Astrocyte (in vitro differentiated cells and primary cell): ENCODE measurements around the gene ITGA1. TPM values are rescaled to one million over a fixed set of nuclear protein-coding genes. Genes with fewer than 3 reads are reported as not detected.
A peak's percentile ranks its signal among the peaks of the same experiment; 100 is the strongest.

Source experiments
- DNase-seq: peaks from one replicate; pipeline ENCODE4 v3.0.0-alpha.2; 2010; ENCODE audit warnings: low read depth
- FAIRE-seq: peaks from 2 replicates; lab custom pipeline; 2011; peaks lifted over from hg19 to GRCh38; lab: Jason Lieb, UNC
- H2AFZ ChIP-seq: 2 replicates; pipeline ENCODE4 v1.6.0; 2012; ENCODE audit warnings: low read depth, low read length, inconsistent platforms
- H3K27ac ChIP-seq: 2 replicates; pipeline ENCODE4 v1.5.1; 2011; ENCODE audit warnings: low read depth, low read length, inconsistent platforms
- H3K27me3 ChIP-seq: 2 replicates; pipeline ENCODE4 v1.6.0; 2011; ENCODE audit warnings: low read length, inconsistent platforms; ENCODE audit not compliant: insufficient read depth
- H3K36me3 ChIP-seq: 2 replicates; pipeline ENCODE4 v1.5.1; 2011; ENCODE audit warnings: low read length, inconsistent platforms; ENCODE audit not compliant: insufficient read depth
- H3K4me1 ChIP-seq: 2 replicates; pipeline ENCODE4 v1.5.1; 2011; ENCODE audit warnings: low read length, inconsistent platforms; ENCODE audit not compliant: insufficient read depth
- H3K4me2 ChIP-seq: 2 replicates; pipeline ENCODE4 v1.6.0; 2012; ENCODE audit warnings: low read length, inconsistent platforms
- H3K4me3 ChIP-seq: 2 replicates; pipeline ENCODE4 v1.5.1; 2011; ENCODE audit warnings: low read depth, mild to moderate bottlenecking, low read length, inconsistent platforms; ENCODE audit not compliant: insufficient read depth
- H3K79me2 ChIP-seq: 2 replicates; pipeline ENCODE4 v1.6.0; 2012; ENCODE audit warnings: mild to moderate bottlenecking, low read length, inconsistent platforms; ENCODE audit not compliant: insufficient read depth
- H3K9ac ChIP-seq: 2 replicates; pipeline ENCODE4 v1.6.0; 2012; ENCODE audit warnings: mild to moderate bottlenecking, low read length, inconsistent platforms
- H3K9me3 ChIP-seq: 2 replicates; pipeline ENCODE4 v1.5.1; 2012; ENCODE audit warnings: low read depth, mild to moderate bottlenecking, low read length, inconsistent platforms; ENCODE audit not compliant: insufficient read depth
- H4K20me1 ChIP-seq: 2 replicates; pipeline ENCODE4 v1.6.0; 2012; ENCODE audit warnings: low read length, inconsistent platforms; ENCODE audit not compliant: insufficient read depth
- H3K27ac Mint-ChIP-seq: one replicate; pipeline ENCODE4 v1.8.0; 2021; ENCODE audit warnings: mild to moderate bottlenecking, mixed read lengths; ENCODE audit not compliant: unreplicated experiment
- H3K27me3 Mint-ChIP-seq: one replicate; pipeline ENCODE4 v1.8.0; 2021; ENCODE audit warnings: low read depth, mixed read lengths; ENCODE audit not compliant: unreplicated experiment
- H3K36me3 Mint-ChIP-seq: one replicate; pipeline ENCODE4 v1.8.0; 2021; ENCODE audit warnings: low read depth, mixed read lengths; ENCODE audit not compliant: unreplicated experiment
- H3K4me1 Mint-ChIP-seq: one replicate; pipeline ENCODE4 v1.8.0; 2021; ENCODE audit warnings: low read depth, mixed read lengths; ENCODE audit not compliant: unreplicated experiment
- H3K4me3 Mint-ChIP-seq: one replicate; pipeline ENCODE4 v1.8.0; 2021; ENCODE audit warnings: mild to moderate bottlenecking, moderate library complexity, mixed read lengths; ENCODE audit not compliant: unreplicated experiment
- H3K9me3 Mint-ChIP-seq: one replicate; pipeline ENCODE4 v1.8.0; 2021; ENCODE audit warnings: mild to moderate bottlenecking, mixed read lengths; ENCODE audit not compliant: unreplicated experiment
- CTCF ChIP-seq: IDR thresholded peaks from 2 replicates; pipeline ENCODE4 v1.5.1; 2011; ENCODE audit warnings: low read depth, mild to moderate bottlenecking, inconsistent platforms, low read length, moderate library complexity; ENCODE audit not compliant: insufficient read depth
- EZH2 ChIP-seq: IDR thresholded peaks from 2 replicates; pipeline ENCODE4 v1.6.1; 2012; ENCODE audit warnings: mild to moderate bottlenecking, low read length, inconsistent platforms; ENCODE audit not compliant: insufficient read depth
- total RNA-seq: library from RNA; stranded (reverse); gene quantifications from 2 replicates; pipeline ENCODE4 v1.2.1, GENCODE V29; 2021

ITGA1 gene
- total RNA-seq, 1 donor from 2014 or later = 73.7 TPM

- Histone ChIP-seq H3K9me3 (no peaks in the 10 kb centered on the region), H3K4me1 (peaks cover 5% of the 10 kb centered on the region), H3K36me3 (no peaks in the 10 kb centered on the region), H3K79me2 (no peaks in the 10 kb centered on the region), H3K4me2 (peak overlapping the region; percentile 13), H3K27me3 (no peaks in the 10 kb centered on the region), H3K27ac (no peak overlapping the region), H3K4me3 (no peak overlapping the region), H3K9ac (no peak overlapping the region), H4K20me1 (no peaks in the 10 kb centered on the region), H2AFZ (no peak overlapping the region)
- Mint-ChIP-seq H3K27ac (no peak overlapping the region), H3K4me3 (no peak overlapping the region), H3K9me3 (no peaks in the 10 kb centered on the region), H3K4me1 (peaks cover 27% of the 10 kb centered on the region), H3K27me3 (no peaks in the 10 kb centered on the region), H3K36me3 (peaks cover 9% of the 10 kb centered on the region)
- peak; percentile 83 for DNase-seq
- FAIRE-seq = peak; percentile 58
- TF ChIP-seq EZH2 = no peak
- no peak for TF ChIP-seq CTCF
Observed at GRCh38 chr5:52893105-52893504, 105.4 kb downstream of the ITGA1 start.

GRCh38 chr5:52893863-52894262, 106.1 kb downstream of the ITGA1 start:
- Histone ChIP-seq H3K4me3 (no peak overlapping the region), H3K27me3 (no peaks in the 10 kb centered on the region), H3K4me2 (no peak overlapping the region), H3K27ac (no peak overlapping the region), H3K4me1 (peaks cover 5% of the 10 kb centered on the region), H3K36me3 (no peaks in the 10 kb centered on the region), H3K9ac (no peak overlapping the region), H2AFZ (no peak overlapping the region), H3K79me2 (no peaks in the 10 kb centered on the region), H3K9me3 (no peaks in the 10 kb centered on the region), H4K20me1 (no peaks in the 10 kb centered on the region)
- H3K4me3 Mint-ChIP-seq = no peak overlapping the region
- H3K27me3 Mint-ChIP-seq = no peaks in the 10 kb centered on the region
- no peak for TF ChIP-seq CTCF
- TF ChIP-seq EZH2 = no peak
- H3K36me3 Mint-ChIP-seq = peaks cover 3% of the 10 kb centered on the region
- no peaks in the 10 kb centered on the region for H3K9me3 Mint-ChIP-seq
- DNase-seq (no peak), FAIRE-seq (peak; percentile 9)
- H3K27ac Mint-ChIP-seq = no peak overlapping the region
- peaks cover 29% of the 10 kb centered on the region for H3K4me1 Mint-ChIP-seq

- no peak for TF ChIP-seq CTCF
- TF ChIP-seq EZH2 = no peak
- no peak overlapping the region for H3K9ac ChIP-seq
- no peaks in the 10 kb centered on the region for H3K27me3 ChIP-seq
- no peaks in the 10 kb centered on the region for H4K20me1 ChIP-seq
- H3K4me3 Mint-ChIP-seq = no peak overlapping the region
- no peaks in the 10 kb centered on the region for H3K79me2 ChIP-seq
- DNase-seq (no peak), FAIRE-seq (no peak)
- no peak overlapping the region for H3K27ac ChIP-seq
- H3K4me3 ChIP-seq = no peak overlapping the region
- H3K4me1 ChIP-seq = peaks cover 5% of the 10 kb centered on the region
- H3K9me3 ChIP-seq = no peaks in the 10 kb centered on the region
- peaks cover 1% of the 10 kb centered on the region for H3K36me3 Mint-ChIP-seq
- no peaks in the 10 kb centered on the region for H3K9me3 Mint-ChIP-seq
- H3K4me1 Mint-ChIP-seq = peaks cover 35% of the 10 kb centered on the region
- H3K36me3 ChIP-seq = no peaks in the 10 kb centered on the region
- no peak overlapping the region for H3K4me2 ChIP-seq
- no peak overlapping the region for H3K27ac Mint-ChIP-seq
- no peak overlapping the region for H2AFZ ChIP-seq
- no peaks in the 10 kb centered on the region for H3K27me3 Mint-ChIP-seq
Observed at GRCh38 chr5:52894451-52894850, 106.7 kb downstream of the ITGA1 start.
